Transverse colon (tissue), 3 donors: ENCODE data around the gene HHATL.

Experiments used
- EP300 ChIP-seq: sonication (generic); formaldehyde crosslinking; IDR thresholded peaks from one replicate; pipeline ENCODE4 v1.6.1; 2017; ENCODE audit warnings: antibody characterized with exemption, low read depth
- POLR2A ChIP-seq: fragments of 450-650 bp; IDR thresholded peaks from one replicate; pipeline ENCODE4 v1.6.1; 2016; ENCODE audit warnings: antibody characterized with exemption, mild to moderate bottlenecking, moderate library complexity
- TF ChIP-seq, protein P1 (sequence below), 5 experiments: fragments of 200-600 bp in 3 of 5; fragments of 450-650 bp in 2 of 5; sonication (generic) in 3 of 5; IDR thresholded peaks; 1 replicate in 2 of 5; 2 replicates in 3 of 5; pipeline ENCODE4 v1.5.1; 2016 to 2017; ENCODE audit warnings: antibody characterized with exemption in 5 of 5, inconsistent platforms in 3 of 5, mild to moderate bottlenecking in 2 of 5, moderate library complexity in 1 of 5

- TF ChIP-seq, protein P1, sequence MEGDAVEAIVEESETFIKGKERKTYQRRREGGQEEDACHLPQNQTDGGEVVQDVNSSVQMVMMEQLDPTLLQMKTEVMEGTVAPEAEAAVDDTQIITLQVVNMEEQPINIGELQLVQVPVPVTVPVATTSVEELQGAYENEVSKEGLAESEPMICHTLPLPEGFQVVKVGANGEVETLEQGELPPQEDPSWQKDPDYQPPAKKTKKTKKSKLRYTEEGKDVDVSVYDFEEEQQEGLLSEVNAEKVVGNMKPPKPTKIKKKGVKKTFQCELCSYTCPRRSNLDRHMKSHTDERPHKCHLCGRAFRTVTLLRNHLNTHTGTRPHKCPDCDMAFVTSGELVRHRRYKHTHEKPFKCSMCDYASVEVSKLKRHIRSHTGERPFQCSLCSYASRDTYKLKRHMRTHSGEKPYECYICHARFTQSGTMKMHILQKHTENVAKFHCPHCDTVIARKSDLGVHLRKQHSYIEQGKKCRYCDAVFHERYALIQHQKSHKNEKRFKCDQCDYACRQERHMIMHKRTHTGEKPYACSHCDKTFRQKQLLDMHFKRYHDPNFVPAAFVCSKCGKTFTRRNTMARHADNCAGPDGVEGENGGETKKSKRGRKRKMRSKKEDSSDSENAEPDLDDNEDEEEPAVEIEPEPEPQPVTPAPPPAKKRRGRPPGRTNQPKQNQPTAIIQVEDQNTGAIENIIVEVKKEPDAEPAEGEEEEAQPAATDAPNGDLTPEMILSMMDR (IDR thresholded peaks at IDR 0.05) = no peak
- no peak for TF ChIP-seq POLR2A
- no peak for TF ChIP-seq EP300
Observed at GRCh38 chr3:42750834-42751233, 48.2 kb upstream of the HHATL start.
